Measurements from ENCODE around the gene LRMDA.

- TF ChIP-seq CTCF (IDR thresholded peaks at IDR 0.05): no peak
- no peak for TF ChIP-seq POLR2AphosphoS5 (IDR thresholded peaks at IDR 0.05)
Measured at GRCh38 chr10:76583711-76584161, 1152.3 kb downstream of the LRMDA start.
